Activated CD8-positive, alpha-beta memory T cell treated with anti-CD3 and anti-CD28 coated beads, Interleukin-2, amount 50 U/mL, for 24 hours (primary cell): ENCODE results near the gene HDAC8.
"Not testable (repeated sequence)": the region's sequence is repeated elsewhere in the genome, so short reads cannot be mapped to it uniquely, and the experiment has no call there.

ENCODE experiments used
- DNase-seq: peaks from one replicate; pipeline ENCODE4 v3.0.0-alpha.2; 2020; ENCODE audit errors: extremely low read depth

The HDAC8 gene

DNA sequence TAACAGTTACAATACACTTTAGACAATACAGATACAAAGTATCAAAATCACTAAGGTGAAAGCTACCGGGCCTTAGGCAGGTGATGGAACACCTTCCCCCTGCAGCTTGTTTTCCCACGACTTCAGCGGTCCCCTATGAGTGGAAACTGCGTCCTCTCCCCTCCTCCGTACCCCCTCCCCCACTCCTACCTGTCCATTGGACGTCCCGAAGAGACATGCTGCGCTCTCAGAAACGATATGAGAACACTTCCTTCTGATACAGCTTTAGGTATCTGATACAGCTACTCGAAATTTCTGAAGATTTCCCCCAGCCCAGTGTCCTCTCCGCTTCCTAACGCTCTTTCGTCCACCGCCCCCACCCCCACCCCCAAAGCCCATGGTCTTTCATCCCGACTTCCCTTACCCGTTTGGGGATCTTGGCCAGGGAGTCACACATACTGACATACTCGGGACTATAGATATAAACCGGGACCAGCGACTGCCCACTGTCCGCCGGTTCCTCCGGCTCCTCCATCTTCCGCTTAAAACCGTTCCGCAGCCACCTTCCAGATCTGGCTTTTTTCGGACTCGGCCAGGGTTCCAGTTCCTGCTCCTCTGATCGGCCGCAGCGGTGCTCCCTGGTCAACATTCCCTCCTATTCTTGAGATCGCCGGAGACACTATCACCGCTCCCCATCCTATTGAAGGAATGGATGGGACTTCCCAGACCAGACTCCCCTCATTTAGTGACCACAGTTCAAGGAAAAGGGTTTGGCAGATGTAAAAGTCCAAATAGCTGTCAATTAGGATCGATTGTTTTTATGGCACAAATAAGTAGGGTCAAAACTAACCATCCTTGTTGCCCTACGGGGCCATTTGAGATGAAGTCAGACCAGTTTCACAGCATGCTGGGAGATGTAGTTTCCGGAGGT, at the start of gene HDAC8:
Gene HDAC8, minus strand, starts transcription at position 596 of the 910 bp plus-strand sequence. Its CDS starts 82 bp downstream, at position 514.
- no peak for DNase-seq

DNA sequence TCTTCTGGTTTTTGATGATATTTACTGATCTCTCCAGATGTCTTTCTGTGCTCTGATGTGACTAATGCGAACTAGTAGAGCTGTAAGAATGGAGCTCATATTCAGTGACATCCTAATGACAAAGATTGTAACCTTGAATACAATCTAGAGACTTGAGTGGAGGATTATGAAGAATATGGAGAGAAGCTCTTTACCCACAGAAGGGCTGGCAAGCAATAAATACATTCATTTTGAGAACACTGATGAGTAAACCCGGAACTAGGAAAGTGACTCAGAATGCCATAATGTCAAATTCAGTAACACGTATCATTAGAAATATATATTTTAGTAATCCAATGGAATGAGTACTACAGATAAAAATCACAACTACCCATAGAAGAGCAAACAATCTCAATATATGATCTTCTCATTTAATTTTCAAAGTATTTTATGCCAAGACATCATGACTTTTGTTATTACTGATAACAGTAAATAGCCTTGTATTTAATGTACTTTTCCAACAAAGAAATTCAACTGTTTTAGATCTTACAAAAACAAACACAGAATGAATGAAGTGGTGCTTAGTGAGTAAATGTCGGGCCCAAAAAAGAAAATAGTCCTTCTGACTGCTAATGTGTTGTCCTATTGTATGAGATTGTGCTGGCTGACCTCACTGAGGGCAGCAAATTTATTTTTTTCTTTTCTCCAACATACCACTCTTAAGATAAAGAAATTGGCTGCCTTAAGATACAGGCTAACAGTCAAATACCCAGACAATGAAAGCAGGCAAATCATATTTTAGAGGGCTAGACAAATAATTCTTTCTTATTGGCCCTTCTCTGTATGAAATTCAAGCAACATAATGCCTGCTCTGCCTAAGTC, 49.2 kb upstream of the HDAC8 start:
- no peak for DNase-seq

DNA sequence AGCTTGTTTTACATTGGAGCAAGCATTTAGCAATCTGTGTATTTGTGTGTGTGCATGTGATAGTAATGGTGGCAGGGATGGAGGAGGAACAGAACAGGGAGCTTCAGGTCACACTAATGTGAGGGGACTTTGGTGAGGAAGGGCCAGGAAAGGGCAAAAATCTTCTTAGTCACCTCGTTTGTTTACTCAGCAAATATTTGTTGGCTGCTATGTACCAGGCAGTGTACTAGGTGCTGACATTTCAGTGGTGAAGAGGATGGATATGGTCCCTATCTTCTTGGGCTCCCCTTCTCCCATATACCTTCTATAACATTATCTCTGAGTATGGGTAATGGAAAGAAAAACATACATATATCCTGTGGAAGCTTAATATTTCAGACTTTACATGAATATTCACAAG, 48.5 kb upstream of the HDAC8 start:
- DNase-seq = no peak

DNA sequence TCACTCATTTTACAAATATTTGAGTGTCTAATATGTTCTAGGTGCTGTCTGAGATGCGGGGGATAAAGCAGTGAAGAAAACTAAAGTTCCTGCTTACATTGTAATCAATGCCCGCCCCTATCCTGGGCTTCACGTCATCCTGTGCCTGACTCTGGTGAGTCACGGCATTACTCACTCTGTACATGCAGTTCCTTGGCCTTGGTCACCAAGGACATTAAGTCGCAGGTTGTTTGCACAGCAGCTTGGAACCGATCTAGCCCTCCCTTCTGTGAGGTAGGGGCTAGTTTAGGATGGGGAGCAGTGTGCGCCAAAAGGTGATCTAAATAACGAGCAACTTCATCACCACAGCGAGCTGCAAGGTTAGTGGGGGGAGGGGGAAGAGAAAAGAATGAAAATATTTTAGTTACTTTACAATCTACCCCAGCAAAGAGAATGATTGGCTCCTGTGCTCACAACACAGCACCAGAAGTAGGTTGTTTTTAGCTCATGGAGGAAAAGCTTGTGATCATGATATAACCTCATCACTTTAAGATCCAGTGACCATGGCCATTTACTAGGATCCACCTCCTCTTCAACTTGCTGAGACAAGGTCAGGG, 48.0 kb upstream of the HDAC8 start:
- no peak for DNase-seq

DNA sequence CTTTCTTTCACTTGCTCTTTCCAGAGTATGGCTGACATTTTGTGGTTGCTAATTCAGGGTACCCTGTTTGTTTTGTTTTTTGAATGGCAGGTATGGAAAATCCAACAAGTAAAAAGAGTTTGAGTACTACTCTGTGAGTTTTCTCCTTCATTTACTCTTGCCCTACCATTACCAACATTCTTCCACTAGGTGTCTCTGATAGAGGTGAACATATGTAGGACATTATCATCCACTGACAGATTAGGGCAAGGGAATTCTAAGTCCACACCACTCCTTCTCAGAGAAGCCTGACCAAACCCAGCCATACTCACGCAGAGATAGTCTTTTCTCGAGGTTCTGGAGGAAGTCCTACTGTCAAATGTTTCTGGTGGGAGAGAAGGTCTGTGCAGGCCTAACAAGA, 36.7 kb upstream of the HDAC8 start:
- DNase-seq = no peak

DNA sequence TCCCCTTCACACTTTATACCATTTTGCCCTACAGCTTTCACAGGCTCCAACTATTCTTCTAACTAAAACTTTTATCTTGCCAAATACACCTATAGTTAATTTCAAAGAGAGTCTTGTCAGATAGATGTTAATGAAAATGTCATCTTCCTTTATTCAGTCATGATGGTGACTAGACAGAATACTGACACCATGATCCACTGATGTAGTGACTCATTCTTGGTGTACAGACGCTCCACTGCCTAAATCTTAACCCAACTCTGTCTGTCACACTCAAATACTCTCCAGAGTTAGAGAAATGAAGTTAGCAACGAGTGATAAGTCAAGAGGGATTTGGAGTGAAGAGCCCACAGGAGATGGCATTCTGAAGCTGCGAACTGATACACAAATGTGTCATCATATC, 32.1 kb upstream of the HDAC8 start:
- DNase-seq = no peak

DNA sequence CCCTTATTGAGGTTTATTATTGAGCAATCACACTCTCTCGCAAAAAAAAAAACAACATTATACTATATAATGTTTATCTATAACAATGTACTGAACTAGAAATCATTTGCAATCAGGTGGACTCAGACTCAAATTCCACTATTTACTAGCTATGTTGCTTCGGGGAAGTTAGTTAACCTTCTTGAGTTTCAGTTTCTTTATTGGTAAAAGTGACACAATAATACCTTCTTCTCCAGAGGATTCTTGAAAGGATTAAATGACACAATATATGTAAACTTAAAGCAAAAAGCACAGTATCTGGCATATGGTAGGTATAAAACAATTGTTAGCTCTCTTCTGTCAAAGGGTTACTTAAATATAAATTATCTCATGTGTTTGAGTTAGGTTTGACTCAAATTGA, 31.5 kb upstream of the HDAC8 start:
- no peak for DNase-seq

DNA sequence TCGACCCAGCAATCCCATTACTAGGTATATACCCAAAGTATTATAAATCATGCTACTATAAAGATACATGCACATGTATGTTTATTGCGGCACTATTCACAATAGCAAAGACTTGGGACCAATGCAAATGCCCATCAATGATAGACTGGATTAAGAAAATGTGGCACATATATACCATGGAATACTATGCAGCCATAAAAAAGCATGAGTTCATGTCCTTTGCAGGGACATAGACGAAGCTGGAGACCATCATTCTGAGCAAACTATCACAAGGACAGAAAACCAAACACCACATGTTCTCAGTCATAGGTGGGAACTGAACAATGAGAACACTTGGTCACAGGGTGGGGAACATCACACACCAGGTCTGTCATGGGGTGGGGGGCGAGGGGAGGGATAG, 18.4 kb upstream of the HDAC8 start:
- DNase-seq = not testable (repeated sequence)

DNA sequence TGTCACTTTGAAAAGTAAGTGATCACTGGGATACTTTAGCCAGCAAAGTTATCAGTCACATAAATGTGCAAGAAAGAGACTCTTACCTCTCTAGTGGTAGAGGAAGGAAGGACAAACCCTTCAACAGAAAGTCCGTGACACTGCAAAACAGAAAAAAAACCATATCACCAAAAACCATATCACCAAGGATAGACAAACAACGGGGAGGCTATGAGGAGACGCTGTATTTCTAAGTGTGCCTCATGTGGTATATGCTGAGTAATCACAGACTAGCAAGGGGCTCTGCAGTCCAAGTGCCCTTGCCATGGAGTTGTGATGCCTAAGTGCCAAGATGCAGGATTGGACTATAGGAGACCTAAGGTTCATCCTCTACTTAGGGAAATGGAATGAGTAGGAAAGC, 11.5 kb upstream of the HDAC8 start:
- no peak for DNase-seq

DNA sequence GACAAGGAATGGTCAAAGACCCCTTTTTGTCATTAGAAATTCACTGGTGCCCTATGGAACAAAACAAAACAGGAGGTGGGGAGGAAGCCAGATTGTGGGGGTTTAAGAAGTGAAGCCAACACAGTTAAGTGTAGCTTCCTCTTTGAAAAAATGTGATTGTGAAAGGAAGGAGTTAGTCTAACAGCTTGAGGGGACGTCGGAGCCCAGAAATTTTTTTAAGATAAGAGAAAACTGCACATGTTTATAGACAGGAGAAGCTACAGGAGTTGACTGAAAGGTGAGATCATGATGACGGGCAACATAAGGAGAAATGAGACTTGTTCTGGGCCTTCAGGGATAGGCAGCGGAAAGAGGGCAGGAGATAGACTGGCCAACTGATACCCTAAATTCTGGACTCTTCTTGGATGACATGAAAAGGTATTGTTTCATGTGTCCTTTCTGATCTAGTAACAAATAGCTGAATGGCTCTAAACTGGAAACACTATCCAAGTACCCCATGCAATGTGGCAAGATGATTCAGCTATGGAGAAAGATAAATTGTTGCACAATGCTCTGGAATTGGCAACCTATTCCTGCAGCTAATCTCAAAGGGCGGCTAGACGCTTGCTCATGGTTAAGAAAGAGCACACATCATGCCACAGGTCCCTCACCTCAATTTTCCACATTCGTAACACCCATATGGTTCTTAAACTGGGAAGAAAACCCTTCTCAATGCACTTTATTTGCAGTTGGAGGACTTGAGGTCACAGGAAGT, 3.7 kb upstream of the HDAC8 start:
- no peak for DNase-seq

DNA sequence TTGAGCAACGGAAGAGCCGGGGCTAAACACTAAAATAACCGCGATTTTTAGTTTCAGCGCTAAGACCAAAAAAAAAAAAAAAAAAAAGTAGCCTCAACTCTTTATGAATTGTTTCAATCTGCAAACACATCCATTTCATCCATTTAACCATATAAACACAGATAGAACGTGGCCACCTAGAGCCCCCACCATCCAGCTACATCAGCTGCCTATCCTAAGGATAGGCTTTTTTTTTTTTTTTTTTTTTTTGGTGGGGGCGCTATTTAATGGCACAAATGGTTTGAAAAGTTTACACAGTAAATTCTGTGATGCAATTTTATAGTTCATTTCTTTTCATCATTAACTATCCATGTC, 492 bp upstream of the HDAC8 start:
- no peak for DNase-seq

DNA sequence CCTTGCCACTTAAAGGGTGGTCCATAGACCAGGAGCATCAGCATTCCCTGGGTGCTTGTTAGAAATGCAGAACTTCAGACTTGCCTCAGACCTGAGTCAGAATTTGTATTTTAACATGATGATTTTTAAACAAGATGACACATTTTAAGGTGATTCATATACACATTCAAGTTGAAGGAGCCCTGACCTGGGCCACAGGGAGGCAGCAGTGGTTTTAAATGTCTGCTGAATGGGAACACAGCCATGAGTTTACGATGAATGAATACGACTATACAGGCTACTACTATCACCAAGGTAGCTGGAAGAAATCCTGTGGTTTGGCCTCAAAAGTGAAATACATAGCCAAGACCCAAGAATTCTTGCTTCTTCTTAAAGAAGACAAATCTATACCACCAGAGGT, 2.9 kb downstream of the HDAC8 start:
- no peak for DNase-seq

DNA sequence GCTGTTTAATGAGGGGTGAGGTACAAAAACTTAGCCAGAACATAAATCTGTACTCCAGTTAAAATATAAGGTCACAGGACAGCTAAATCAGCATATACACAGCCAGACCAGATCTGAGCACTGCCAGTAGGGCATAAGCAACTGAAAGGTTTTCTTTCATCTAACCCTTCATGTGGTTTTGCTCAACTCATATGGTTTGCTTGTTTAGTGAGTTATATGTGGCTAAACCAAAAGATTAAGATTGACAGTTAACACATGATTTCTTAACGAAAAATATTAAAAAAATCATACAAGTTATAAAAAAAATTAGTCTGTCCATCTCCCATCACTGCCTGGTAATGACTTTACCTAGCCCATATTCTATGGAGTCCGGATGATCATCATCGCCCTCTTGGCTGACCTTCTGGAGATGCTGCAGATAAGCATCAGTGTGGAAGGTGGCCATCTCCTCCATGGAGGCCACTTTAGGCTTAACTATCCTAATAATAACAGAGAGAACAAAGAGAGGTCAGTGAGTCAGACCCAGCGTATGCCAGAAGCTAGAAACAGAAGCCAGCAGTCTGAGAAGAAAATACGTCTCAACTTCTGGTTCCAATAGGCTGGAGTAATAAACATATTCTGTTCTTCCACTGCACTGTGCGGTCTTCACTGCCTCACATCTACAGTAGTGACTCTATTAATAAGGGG, 4.1 kb downstream of the HDAC8 start:
- DNase-seq = no peak

DNA sequence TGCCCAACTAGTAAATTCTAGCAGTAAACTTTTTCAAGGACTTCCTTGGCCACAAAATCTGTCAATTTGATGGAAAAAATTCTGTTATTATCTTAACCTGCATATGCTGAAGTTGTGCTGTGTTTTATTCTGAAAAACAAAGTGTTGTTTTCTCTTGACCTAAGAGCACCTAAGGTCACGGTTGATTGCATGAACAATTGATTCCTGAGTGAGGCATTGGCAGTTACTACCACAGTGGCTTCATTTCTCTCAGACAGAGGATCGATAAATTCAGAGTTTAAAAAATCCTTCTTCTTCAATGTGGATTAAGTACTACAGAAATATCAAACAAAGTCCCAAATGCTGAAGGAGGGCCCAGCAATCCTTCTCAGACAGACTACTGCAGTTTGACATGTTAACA, 6.2 kb downstream of the HDAC8 start:
- DNase-seq = no peak

DNA sequence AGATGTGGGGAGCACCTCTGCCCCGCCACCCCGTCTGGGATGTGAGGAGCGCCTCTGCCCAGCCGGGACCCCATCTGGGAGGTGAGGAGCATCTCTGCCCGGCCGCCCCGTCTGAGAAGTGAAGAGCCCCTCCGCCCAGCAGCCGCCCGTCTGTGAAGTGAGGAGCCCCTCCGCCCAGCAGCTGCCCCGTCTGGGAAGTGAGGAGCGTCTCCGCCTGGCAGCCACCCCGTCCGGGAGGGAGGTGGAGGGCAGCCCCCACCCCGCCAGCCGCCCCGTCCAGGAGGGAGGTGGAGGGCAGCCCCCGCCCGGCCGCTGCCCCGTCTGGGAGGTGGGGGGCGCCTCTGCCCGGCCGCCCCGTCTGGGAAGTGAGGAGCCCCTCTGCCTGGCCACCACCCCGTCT, 13.0 kb downstream of the HDAC8 start:
- DNase-seq = not testable (repeated sequence)

DNA sequence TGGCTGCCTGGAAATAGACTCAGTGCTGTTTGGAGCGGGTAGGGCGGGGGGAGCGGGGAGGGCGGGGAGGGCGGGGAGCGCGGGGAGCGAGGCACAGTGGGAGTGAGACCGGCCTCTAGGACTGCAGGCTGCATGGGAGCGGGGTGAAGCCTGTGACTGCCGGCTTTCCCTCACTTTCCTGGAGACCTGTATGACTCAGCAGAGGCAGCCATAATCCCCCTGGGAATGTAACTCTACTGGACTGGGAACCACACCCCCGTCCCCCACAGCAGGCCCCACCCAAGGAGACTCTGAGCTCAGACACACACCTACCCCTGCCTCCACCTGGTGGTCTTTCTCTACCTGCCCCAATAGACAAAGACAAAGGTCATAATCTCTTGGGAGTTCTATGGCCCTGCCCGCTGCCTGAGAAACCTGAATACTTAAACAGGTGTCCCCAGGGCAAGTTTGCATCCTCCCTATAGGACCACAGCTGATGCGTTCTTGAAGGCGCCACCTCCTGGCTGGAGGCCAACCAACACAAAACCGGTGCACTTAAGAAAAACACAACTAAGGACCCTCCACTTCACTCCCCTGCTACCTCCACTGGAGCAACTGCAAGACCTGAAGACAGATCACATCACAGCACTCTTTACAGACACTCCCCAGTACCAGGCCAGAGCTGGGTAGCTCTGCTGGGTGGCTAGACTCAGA, 18.0 kb downstream of the HDAC8 start:
- no peak for DNase-seq

DNA sequence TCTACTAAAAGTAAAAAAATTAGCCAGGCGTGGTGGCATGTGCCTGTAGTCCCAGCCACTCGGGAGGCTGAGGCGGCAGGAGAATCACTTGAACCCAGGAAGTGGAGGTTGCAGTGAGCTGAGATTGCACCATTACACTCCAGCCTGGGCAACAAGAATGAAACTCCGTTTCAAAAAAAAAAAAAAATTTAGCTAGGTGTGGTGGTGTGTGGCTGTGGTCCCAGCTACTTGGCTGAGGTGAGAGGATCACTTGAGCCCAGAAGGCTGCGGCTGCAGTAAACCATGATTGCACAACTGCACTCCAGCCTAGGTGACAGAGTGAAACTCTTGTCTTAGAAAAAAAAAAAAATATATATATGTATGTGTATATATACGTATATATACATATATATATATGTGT, 20.2 kb downstream of the HDAC8 start:
- DNase-seq = not testable (repeated sequence)

DNA sequence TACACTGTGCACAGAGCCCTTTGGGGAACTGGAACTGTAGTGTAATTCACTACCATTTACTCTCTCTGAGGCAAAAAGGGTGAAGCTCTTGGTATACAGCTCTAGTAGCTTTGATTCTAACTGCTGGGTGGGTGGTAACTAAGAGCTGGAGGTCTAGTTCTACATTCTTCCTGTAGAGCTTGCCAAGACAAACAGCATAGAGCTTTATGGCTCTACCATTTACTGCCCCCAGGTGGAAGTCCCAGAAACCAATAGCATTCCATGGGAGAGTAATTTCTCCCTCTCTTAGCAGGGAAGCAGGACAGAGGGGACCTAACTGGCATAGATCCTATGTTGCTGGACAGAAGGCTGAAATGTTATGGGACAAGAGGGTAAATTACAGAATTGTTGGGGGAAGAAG, 26.7 kb downstream of the HDAC8 start:
- no peak for DNase-seq

DNA sequence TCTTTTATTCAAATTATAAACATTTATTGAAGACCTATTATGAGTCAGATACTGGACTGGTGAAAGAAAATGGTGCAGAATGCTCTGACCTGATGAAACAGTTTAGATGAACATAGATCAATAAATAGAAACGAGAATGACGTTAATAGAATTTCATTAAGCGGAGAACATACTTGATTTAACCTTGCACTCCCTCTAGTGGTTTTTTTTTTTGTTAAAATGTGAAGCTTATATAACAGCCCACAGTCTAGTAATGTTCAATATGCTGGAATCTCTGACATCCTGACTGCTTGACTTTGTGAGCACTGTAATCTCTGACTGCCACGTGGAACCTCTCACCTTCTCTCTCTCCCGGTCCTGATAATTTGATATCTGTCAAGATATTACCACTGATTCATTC, 32.3 kb downstream of the HDAC8 start:
- no peak for DNase-seq

DNA sequence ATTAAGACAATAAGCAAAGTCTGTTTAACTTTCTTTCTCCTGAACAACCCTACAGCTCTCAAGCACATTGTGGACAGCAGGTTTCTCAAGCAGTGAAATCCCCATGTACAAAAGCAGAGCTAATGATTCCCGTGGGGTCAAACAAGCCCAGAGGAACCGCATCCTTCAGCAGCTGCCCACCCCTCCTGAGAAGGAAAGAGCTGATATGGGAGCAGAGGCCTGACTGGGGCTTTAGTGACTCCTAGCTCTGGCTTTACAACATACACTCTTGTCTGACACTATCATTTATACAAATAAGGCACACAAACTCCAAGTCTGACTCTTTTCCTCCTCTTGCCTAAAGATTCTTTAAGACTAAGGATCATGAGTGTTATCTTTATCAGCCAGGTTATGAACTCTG, 32.8 kb downstream of the HDAC8 start:
- no peak for DNase-seq

DNA sequence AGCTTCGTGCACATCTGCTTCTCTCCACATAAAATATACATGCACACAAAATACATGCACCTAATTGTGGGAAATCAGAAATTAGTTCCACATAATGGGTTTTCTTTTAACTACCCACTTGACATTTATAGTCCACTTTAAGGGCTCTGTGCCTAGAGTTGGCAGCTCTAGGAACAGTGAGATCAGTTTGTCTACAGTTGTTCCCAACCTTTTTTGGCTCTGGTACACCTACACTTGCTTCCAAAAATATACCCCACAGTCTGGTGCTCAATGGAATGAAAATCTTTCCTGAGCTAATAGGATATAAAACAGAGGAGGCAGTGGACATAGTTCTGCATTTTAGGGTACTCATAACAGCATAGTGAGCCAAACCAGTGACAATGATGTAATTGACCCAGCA, 36.1 kb downstream of the HDAC8 start:
- DNase-seq = no peak
